GM12801 (cell line): Measurements from ENCODE around the gene MLH1.

Source experiments
- TF ChIP-seq, protein P1 (sequence below): IDR thresholded peaks from one replicate; pipeline ENCODE4 v1.5.1; 2011; ENCODE audit warnings: control low read depth; ENCODE audit not compliant: insufficient read length; ENCODE audit errors: extremely low read depth

Gene MLH1

GRCh38 chr3:37050282-37050681 is 57.0 kb downstream of the MLH1 start:
- TF ChIP-seq, protein P1, sequence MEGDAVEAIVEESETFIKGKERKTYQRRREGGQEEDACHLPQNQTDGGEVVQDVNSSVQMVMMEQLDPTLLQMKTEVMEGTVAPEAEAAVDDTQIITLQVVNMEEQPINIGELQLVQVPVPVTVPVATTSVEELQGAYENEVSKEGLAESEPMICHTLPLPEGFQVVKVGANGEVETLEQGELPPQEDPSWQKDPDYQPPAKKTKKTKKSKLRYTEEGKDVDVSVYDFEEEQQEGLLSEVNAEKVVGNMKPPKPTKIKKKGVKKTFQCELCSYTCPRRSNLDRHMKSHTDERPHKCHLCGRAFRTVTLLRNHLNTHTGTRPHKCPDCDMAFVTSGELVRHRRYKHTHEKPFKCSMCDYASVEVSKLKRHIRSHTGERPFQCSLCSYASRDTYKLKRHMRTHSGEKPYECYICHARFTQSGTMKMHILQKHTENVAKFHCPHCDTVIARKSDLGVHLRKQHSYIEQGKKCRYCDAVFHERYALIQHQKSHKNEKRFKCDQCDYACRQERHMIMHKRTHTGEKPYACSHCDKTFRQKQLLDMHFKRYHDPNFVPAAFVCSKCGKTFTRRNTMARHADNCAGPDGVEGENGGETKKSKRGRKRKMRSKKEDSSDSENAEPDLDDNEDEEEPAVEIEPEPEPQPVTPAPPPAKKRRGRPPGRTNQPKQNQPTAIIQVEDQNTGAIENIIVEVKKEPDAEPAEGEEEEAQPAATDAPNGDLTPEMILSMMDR = no peak

GRCh38 chr3:37052860-37053259 is 59.5 kb downstream of the MLH1 start:
- TF ChIP-seq, protein P1 = no peak

- TF ChIP-seq, protein P1 = no peak
Measured at GRCh38 chr3:37053337-37053736, 60.0 kb downstream of the MLH1 start.

DNA sequence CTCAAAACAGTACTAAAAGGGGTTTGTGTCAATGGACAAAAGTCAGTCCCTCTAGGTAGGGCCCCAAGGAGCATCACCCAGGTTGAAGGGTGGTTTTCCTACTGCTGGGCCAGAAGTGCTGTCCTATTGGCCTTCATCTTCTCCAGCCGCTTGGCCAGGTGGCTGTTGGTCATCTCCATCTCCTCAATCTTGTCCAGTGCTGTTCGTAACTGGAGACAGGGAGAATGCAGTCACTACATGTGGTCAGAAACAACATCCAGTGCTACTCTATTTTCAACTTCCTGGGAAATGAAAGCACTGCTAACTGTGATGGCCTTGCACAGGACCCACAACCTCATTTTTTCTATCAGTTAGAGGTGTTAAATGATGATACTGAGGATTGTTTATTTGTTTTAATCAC is 60.4 kb downstream of the MLH1 start:
- TF ChIP-seq, protein P1 = no peak

DNA sequence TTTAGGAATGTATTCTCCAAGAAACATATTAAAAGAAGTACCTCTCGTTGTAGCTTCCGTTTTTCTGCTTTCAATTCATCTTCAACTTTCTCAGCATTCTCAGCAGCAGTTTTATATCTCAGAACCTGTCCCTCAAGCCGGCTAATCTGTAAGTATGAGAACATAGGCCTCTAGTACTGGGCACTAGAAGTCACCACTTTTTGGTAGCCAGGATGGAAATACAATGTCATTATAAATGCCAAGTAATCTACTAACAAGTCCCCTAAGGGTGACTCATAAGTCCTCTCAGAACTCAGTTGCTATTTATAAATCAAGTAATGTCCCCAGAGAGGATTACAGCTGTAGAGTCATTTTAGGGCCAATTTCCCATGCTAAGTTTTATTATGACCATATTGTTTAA is 61.1 kb downstream of the MLH1 start:
- TF ChIP-seq, protein P1 = no peak

DNA sequence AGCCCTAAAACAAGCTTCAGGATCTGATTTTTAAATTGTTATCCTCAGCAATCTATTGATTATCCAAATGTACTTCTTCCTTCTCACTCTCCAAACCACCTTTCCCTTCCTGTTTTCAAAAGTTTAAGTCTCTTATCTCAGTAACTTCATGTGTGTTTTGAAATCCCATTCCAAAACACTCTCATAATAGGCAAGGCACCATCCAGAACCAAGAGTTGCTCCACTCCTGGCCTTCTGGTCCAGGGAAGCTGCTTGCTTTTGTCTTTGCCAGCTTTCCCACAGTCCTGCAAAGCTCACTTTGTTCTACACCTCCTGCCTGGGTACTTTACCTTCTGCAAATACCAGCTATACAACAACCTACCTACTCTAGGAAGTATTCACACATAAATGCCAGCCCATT is 63.5 kb downstream of the MLH1 start:
- TF ChIP-seq, protein P1 = no peak

GRCh38 chr3:37058117-37058516 is 64.8 kb downstream of the MLH1 start:
- TF ChIP-seq, protein P1 = no peak

DNA sequence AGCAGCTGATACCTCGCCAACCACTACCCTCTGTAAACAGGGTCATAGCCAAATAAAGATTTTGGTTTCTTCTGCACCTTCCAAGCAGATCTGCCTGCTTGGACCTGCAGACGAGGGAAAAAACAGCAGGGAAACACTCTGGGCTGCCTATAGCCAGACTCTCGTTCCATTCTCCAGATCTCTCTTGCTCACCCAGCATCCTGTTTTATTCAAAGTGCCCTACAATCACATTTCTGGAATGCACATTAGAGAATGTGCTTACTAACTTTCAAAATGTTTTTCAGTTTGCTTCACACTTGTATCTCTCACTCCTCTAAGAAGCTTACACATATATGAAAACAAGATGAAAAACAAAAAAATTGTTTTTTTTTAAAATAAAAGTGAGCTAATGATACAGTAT is 71.4 kb downstream of the MLH1 start:
- TF ChIP-seq, protein P1 = no peak
